ENCODE data around the gene ERGIC1. TPM values are rescaled to one million over a fixed set of nuclear protein-coding genes. Genes with fewer than 3 reads are reported as not detected.

Gene ERGIC1
- total and polyA plus RNA-seq, 2 of the 13 experiments (the other 11 are each of a cell fraction or from before 2014, with no cell fraction given) = 78.5 to 184 TPM

DNA sequence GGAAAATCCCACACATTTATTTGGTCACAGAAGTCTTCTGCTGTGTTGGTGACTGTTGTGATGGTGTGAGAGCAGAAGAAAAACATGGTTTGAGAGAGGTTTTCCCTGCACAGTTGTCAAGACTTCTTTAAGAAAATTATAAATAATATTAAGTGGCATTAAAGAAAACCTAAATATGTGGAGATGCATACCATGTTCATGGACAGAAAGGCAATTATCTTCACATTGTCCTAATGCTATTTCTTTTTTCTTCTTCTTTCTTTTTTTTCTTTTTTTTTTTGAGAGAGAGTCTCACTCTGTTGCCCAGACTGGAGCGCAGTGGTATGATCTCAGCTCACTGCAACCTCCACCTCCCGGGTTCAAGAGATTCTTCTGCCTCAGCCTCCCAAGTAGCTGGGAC lies 24.3 kb upstream of the ERGIC1 start (continued):
- TF ChIP-seq, protein P1, sequence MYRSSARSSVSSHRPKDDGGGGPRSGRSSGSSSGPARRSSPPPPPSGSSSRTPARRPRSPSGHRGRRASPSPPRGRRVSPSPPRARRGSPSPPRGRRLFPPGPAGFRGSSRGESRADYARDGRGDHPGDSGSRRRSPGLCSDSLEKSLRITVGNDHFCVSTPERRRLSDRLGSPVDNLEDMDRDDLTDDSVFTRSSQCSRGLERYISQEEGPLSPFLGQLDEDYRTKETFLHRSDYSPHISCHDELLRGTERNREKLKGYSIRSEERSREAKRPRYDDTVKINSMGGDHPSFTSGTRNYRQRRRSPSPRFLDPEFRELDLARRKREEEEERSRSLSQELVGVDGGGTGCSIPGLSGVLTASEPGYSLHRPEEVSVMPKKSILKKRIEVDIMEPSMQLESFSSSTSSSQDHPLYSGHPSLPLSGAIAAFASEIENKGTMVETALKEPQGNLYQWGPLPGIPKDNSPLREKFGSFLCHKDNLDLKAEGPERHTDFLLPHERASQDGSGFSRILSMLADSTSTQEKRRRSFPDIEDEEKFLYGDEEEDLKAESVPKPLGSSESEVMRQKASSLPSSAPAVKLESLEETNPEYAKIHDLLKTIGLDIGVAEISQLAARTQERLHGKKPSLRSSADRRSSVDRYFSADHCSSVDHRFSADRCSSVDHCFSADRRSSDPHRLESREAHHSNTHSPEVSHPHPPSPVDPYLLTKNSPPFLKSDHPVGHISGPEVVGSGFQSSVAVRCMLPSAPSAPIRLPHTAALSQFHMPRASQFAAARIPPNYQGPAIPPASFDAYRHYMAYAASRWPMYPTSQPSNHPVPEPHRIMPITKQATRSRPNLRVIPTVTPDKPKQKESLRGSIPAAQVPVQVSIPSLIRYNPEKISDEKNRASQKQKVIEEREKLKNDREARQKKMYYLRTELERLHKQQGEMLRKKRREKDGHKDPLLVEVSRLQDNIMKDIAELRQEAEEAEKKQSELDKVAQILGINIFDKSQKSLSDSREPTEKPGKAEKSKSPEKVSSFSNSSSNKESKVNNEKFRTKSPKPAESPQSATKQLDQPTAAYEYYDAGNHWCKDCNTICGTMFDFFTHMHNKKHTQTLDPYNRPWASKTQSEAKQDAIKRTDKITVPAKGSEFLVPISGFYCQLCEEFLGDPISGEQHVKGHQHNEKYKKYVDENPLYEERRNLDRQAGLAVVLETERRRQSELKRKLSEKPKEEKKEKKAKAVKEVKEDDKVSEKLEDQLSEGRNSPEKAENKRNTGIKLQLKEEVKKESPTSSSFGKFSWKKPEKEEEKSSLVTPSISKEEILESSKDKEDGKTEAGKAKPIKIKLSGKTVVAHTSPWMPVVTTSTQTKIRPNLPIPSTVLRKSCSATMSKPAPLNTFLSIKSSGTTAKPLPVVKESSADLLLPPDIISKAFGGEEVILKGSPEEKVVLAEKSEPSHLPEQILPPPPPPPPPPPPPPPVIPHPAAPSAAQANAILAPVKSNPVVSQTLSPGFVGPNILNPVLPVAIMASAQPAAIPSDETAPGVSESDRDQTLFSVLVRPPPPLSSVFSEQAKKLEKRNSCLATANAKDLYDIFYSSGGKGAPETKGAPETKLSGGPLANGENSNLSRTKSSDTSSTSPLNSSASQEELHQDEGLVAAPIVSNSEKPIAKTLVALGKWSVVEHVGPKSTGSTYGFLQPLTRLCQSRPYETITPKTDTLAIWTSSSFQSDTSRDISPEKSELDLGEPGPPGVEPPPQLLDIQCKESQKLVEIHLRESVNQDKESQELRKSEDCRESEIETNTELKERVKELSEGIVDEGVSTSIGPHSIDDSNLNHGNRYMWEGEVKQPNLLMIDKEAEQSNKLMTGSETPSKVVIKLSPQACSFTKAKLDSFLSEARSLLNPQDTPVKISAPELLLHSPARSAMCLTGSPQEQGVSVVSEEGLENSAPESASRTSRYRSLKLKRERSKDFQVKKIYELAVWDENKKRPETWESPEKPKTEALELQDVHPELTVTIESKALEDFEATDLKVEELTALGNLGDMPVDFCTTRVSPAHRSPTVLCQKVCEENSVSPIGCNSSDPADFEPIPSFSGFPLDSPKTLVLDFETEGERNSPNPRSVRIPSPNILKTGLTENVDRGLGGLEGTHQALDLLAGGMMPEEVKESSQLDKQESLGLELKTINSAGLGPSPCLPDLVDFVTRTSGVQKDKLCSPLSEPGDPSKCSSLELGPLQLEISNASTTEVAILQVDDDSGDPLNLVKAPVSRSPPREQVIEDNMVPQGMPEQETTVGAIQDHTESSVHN (CRISPR knock-in tag; IDR thresholded peaks at IDR 0.05) = no peak
- no peak for TF ChIP-seq ZFY (CRISPR knock-in tag; IDR thresholded peaks at IDR 0.05)
- no peak for TF ChIP-seq ZBTB42 (CRISPR knock-in tag; IDR thresholded peaks at IDR 0.05)
- no peak for TF ChIP-seq ZNF354B (CRISPR knock-in tag; IDR thresholded peaks at IDR 0.05)
- TF ChIP-seq ZSCAN12 (CRISPR knock-in tag; IDR thresholded peaks at IDR 0.05) = no peak
- no peak for TF ChIP-seq PAF1 (CRISPR knock-in tag; IDR thresholded peaks at IDR 0.05)
- no peak for TF ChIP-seq ARNT (IDR thresholded peaks at IDR 0.05)
